LNCaP clone FGC (cell line): ENCODE measurements around the gene COL9A3.

ENCODE experiments used
- DNase-seq: peaks from one replicate; pipeline ENCODE4 v3.0.0-alpha.2; 2011; ENCODE audit warnings: low read depth
- H3K4me3 ChIP-seq: 2 replicates; pipeline ENCODE4 v1.5.1; 2011; ENCODE audit warnings: mild to moderate bottlenecking, low read depth, low read length, control low read depth
- TF ChIP-seq, protein P1 (sequence below): IDR thresholded peaks from 2 replicates; pipeline ENCODE4 v1.5.1; 2012; ENCODE audit warnings: mild to moderate bottlenecking; ENCODE audit not compliant: control insufficient read depth, insufficient read depth; ENCODE audit errors: extremely low read depth

COL9A3 gene

DNA sequence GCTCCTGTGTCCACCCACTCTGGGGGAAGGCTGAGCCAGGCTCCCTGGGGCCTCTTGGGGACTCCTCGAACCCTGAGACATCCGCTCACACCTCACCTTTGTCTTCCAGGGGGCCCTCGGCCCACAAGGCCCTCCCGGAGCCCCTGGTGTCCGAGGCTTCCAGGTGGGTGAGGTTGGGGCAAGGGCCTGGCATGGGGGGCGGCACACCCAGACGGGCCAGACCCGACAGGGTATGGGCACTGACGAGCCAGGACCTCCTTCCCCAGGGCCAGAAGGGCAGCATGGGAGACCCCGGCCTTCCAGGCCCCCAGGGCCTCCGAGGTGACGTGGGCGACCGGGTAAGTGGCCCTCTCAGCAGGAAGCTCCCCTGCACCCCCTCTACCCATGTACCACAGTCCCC is 13.4 kb downstream of the COL9A3 start:
- TF ChIP-seq, protein P1, sequence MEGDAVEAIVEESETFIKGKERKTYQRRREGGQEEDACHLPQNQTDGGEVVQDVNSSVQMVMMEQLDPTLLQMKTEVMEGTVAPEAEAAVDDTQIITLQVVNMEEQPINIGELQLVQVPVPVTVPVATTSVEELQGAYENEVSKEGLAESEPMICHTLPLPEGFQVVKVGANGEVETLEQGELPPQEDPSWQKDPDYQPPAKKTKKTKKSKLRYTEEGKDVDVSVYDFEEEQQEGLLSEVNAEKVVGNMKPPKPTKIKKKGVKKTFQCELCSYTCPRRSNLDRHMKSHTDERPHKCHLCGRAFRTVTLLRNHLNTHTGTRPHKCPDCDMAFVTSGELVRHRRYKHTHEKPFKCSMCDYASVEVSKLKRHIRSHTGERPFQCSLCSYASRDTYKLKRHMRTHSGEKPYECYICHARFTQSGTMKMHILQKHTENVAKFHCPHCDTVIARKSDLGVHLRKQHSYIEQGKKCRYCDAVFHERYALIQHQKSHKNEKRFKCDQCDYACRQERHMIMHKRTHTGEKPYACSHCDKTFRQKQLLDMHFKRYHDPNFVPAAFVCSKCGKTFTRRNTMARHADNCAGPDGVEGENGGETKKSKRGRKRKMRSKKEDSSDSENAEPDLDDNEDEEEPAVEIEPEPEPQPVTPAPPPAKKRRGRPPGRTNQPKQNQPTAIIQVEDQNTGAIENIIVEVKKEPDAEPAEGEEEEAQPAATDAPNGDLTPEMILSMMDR: no peak
- no peak overlapping the region for H3K4me3 ChIP-seq
- no peak for DNase-seq

DNA sequence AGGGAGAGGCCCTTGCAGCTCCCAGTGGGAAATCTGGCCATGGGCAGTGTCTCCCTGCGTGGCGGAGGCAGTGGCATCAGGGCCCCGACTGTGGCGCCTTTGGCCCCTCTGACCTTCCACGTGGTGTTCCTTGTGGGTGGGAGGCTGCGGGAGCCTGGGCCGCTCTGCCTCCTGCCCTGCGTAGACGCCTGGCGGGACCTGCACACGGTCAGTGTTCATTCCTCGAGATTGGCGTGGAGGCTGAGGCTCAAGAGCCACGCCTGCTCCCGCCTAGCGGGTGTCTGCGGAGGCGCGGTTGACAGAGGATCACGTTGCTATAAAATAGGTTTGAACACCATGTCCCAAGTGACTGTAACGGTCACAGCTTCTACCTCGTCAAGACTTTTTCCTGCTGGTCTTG is 14.0 kb downstream of the COL9A3 start:
- TF ChIP-seq, protein P1: no peak
- H3K4me3 ChIP-seq: no peak overlapping the region
- DNase-seq: no peak

DNA sequence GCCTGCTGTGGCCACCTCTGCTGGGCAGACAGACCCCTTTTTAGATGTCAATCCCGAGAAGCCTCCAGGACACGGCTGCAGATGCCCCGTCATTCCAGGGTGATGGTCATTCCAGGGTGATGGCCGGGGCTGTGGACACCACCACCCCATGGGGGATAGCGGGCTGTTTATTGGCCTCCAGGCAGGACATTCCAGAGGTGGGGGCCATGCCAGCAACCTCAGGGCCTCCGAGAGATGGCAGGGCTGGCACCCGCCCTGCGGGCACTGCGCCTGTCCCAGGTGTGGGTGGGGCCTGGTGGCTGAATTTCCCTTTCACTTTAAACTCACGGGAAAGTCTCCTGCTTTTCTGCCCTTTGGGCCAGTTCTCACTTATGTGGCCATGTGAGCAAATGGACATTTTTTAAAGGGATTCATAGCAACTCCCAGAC is 14.5 kb downstream of the COL9A3 start:
- DNase-seq: peak; percentile 62
- H3K4me3 ChIP-seq: no peak overlapping the region
- TF ChIP-seq, protein P1: no peak

DNA sequence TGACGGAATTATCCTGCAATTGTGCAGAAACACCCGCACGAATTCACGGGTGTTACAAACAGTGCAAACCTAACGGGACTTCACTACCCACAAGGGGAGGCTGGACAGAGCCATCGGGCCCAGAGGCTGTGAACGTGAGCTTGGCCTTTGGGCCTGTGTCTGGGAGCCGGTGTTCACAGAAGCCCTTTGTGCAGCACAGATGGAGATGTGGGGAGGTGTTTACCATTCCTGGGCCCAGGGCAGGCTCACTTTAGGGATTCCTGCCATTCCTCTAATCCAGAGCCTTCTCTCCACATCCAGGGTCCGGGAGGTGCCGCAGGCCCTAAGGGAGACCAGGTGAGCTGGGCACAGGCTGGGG is 15.0 kb downstream of the COL9A3 start:
- no peak overlapping the region for H3K4me3 ChIP-seq
- TF ChIP-seq, protein P1: no peak
- DNase-seq: no peak

DNA sequence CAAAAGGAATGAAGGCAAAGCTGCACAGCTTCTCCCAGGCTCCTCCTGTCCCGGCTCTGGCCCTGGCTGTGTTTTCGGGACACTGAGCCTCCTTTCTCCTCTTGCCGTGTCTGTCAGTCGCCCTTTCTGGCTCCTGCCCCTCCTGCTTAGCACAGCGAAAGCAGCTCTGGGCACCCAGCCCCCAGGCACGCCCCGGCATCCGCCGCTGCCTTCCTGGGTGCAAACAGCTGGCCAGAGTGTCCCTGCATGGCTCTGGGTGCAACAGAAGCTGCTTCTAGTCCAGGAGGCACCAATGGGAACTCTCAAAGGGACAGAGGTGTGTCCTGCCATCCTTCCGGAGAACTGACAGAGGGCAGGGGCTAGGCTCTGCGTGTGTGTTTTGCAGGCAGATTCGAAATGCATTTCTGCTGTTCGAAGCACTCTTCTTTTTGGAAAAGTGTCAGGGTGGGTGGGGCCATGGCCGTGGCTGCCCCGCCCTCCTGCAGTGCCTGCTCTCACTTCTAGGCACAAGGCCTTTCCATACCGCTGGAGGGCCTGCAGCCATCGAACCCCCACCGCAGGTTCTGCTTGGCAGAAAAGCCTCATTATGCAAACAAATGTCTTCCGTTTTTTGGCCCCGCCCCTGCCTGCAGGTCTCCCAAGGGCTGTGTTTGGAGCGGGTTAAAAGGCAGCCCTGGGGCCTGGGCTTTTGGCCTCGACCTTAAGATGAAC is 15.5 kb downstream of the COL9A3 start:
- H3K4me3 ChIP-seq: 0 out of 2 replicates have a peak overlapping the region, but pooled peaks have one; percentile 11
- TF ChIP-seq, protein P1: no peak
- peak; percentile 69 for DNase-seq

DNA sequence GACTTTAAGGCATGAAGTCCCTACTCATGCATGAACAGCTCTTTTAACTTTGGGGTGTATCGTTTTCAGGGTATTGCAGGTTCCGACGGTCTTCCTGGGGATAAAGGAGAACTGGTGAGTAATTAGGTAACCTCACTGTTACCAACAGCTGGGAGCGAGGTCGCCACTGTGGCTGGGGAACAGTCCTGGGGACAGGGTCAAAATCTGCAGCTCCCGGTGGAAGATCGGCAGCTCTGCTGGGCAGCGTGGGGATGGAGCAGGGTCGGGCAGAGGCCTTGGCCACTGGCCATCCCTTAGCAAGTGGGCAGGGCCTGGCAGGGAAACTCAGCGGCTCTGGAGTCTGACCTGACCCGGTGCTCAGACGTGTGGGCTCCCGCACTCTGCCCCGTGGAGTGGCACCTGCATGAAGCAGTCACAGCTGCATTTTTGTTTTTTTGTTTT is 16.1 kb downstream of the COL9A3 start:
- TF ChIP-seq, protein P1: no peak
- DNase-seq: no peak
- H3K4me3 ChIP-seq: 0 out of 2 replicates have a peak overlapping the region, but pooled peaks have one; percentile 11
